Measurements from ENCODE around the gene SLC1A1.
A peak's percentile ranks its signal among the peaks of the same experiment; 100 is the strongest.
"Not testable (repeated sequence)": the region's sequence is repeated elsewhere in the genome, so short reads cannot be mapped to it uniquely, and the experiment has no call there.

SLC1A1 gene

DNA sequence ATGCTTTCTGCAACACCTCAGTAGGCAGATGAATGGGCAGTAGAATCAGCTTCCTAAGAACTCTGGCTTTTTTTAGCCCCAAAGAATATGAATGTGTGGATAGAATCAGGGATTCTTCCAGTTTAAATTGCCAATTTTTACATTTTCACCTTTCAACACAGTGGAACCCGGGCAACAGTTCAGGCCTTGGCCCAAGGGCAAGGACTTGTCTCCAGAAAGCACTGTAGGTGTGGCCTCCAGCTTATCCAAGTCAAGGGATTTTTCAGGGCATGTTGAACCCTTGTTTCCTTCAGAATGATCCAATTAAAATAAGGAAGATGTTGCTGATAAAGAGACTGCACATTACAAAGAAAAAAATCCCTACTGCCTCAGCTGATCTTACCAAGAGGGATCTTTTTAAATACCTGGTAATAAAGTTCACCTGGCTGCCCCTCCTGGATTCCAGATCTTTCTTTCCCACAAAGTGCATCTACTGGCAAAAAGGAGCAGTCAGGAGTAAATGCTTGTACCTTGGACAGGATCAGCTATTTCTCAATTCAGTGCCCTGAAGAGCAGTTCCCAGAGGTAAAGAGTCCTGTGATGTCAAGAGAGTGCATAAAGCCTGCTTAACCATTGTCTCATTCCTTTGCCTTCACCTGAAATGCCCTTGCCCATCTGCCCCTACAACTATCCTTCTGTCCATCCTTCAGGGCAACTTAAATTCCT is 91.7 kb downstream of the SLC1A1 start:
- no peak for DNase-seq

- DNase-seq = no peak
These were observed 92.7 kb downstream of the SLC1A1 start for GRCh38 chr9:4583001-4583400.

DNA sequence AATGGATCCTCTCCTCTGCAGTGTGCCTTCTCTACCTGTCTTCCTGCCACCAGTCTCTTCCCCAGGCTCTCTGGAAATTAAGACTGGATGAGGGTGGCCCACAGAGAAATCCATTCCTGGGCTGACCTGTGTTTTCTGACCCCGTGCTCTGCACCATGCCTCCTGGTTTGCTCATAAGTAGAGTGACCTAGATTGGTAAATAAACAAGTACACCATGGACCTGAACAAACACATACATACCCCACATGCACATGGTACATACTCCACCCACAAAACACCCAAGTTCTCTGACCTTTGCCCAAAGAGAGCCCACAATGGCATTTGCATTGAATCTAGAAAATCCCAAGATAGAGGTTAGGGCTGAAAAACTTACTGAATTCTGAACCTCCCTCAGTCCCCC is 94.4 kb downstream of the SLC1A1 start:
- DNase-seq = no peak

DNA sequence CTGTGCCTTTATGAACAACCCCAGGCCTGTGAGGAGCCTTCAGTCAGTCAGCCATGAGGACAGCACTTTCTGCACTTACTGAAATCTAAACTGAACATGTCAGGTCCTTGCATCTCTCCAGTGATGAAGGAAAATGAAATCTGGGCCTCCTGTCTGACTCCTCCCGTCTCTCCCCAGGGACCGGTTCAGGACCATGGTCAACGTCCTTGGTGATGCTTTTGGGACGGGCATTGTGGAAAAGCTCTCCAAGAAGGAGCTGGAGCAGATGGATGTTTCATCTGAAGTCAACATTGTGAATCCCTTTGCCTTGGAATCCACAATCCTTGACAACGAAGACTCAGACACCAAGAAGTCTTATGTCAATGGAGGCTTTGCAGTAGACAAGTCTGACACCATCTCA is 94.9 kb downstream of the SLC1A1 start:
- DNase-seq = no peak

DNA sequence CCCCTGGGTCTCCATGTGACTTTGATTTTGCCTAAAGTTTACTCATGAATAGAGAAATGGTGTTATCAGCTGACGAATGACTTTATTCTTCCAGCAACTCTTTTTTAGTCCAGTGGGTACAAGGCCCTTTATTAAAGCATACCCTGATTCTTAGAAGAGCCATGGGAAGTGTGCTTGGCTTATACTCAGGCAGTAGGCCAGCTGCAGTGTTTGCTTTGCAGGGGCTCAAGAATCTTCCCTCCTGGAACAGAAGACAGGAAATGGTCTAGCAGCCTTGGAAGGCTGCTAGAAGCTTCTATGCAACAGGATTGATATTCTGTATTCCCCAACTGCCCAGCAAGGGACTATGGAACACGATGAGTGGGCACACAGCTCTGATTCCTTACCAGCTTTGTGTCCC is 98.5 kb downstream of the SLC1A1 start:
- DNase-seq = no peak

- DNase-seq = no peak
These were observed 100.3 kb downstream of the SLC1A1 start for GRCh38 chr9:4590430-4591122.

GRCh38 chr9:4591123-4591500 is 100.8 kb downstream of the SLC1A1 start:
- no peak for DNase-seq

DNA sequence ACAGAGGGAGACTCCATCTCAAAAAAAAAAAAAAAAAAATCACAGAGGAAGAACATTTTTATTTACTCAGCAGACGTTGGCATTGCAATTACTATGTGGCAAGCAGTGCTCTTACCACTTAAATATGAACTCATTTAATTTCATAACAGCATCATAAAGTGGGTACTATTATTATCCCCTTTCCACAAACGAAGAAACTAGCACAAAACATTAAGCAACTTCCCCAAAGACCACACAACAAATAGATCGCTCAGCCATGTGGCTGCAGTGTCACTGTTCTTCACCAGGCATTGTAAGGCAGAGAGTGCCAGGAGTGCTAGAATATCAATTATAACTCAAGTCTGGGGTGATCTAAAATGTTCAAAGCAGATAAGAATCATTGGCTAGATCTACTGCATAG is 102.0 kb downstream of the SLC1A1 start:
- no peak for DNase-seq

DNA sequence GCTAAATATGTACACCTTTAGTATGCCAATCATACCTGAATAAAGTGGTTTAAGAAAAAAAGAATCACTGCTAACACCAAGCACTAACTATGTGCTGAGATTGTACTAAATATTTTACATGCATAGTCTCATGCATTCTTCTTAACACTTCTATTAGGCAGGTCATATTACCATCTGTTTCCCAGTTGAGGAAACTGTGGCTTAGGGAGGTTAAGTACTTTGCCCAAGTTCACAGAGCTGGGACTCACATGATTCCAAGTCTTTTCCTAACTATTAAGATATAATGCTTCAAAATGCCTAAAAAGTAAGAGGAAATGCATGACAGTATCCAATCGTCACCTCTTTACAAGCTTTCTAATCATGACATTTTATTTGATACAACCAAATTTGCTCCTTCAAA is 102.6 kb downstream of the SLC1A1 start:
- DNase-seq = no peak

GRCh38 chr9:4594545-4594944 is 104.3 kb downstream of the SLC1A1 start:
- DNase-seq = no peak

GRCh38 chr9:4594994-4595393 is 104.7 kb downstream of the SLC1A1 start:
- no peak for DNase-seq

DNA sequence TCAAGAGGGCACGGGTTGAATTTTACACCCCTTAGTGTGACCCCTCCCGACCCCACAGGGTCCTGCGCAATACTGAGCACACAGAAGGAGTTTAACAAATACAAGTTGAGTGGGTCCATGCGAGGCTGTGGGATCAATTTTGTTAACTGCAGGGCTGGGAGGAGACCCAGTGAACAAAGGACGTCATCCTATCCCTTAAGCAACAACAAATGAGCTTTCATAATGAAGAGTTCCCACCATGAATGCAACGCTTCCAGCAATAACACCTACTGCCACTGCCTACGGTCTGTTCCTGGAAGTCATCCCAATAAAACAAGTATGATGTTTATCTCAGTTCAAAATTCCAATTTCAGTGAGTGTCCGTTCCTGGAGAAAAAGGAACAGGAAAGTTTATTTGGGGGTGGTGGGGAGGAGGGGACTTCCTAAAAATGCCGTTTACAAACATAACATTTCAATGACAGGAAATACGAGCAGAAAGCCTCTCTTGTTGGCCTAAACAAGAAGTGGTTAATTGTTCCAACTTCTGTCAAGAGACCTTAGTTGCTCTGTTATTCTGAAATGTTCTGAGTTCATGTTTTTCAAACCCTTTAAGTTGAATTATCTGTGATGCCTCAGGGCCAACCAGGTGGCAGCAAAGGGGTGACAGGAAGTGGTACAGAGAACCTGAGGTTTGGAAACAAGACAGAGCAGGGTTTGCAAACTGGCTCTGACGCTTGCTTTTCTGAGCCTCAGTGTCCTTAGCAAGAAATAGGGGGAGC is 106.1 kb downstream of the SLC1A1 start:
- peak; percentile 42 for DNase-seq

DNA sequence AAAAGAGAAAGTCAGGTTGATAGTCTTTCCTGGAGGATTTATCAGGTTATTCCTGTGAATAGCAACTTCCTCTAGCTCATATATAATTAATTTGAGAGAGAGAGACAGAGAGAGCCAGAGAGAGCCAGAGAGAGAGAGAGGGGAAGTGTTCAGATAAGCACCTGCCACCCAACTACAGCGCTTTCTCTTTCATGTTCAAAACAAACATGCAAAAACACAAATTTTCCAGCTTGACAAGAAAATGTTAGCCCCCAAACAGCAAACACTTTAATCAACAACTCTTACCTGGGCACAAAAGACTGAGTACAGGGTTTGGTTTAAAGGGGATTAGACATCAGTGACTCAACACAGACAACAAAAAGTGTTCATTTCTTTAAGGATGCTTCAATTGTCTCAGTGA is 110.1 kb downstream of the SLC1A1 start:
- no peak for DNase-seq

- DNase-seq = no peak
These were observed 113.6 kb downstream of the SLC1A1 start for GRCh38 chr9:4603830-4604229.

GRCh38 chr9:4604678-4605095 is 114.4 kb downstream of the SLC1A1 start:
- DNase-seq = peak; percentile 74

GRCh38 chr9:4606033-4606432 is 115.8 kb downstream of the SLC1A1 start:
- not testable (repeated sequence) for DNase-seq

DNA sequence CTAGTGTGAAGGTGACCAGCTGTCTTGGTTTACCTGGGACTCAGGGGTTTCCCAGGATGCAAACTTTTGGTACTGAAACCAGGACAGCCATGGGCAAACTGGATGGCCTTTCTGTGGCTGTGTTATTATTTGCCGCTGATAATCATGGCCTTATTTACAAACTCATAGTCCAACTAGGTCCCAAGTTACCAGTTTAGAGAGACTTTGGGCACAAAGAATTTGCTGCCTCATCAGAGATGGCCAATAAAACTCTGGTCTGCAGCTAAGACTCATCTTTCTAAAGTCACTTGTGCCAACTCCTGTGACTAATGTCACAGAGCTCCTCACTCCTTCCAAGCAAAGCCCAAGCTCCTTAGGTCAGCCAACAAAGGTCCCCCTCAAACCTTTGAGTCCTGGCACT is 124.4 kb downstream of the SLC1A1 start:
- DNase-seq = no peak

DNA sequence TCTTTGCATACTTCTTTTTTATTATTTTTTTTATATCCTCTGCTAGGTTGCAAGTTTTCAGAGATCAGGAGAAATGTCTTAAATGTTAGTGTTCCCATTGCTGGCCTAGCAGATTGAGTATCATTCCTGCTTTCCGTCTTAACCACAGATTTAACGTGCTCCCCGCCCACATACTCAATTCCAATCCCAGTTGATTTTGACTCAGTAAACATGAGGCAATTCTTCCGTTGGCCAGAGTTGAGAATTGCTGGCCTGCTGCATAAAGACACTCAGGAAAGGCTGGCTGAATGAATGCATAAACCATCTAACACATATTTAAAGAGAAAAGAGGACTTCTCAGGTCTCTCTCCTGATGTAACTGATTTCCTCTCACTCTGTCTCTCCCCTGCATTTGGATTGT is 125.0 kb downstream of the SLC1A1 start:
- no peak for DNase-seq

DNA sequence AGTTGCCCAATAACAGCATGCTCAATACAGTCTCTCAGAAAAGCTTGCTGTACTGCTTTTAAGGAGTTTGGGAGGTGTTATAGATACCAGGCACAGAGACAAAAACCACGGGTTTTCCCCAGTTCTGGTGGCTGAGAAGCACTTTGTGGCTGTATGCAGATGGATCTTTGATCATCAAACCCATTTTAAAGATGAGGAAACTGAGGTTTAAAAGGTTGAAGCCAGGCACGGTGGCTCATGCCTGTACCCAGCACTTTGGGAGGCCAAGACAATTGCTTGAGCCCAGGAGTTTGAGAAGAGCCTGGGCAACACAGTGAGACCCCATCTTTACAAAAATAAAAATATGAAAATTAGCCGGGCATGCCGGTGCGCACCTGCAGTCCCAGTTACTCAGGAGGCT is 125.5 kb downstream of the SLC1A1 start:
- DNase-seq = no peak

GRCh38 chr9:4617752-4618151 is 127.5 kb downstream of the SLC1A1 start:
- DNase-seq = no peak

GRCh38 chr9:4618700-4619099 is 128.4 kb downstream of the SLC1A1 start:
- DNase-seq = no peak

GRCh38 chr9:4620057-4620765 is 129.9 kb downstream of the SLC1A1 start:
- no peak for DNase-seq

DNA sequence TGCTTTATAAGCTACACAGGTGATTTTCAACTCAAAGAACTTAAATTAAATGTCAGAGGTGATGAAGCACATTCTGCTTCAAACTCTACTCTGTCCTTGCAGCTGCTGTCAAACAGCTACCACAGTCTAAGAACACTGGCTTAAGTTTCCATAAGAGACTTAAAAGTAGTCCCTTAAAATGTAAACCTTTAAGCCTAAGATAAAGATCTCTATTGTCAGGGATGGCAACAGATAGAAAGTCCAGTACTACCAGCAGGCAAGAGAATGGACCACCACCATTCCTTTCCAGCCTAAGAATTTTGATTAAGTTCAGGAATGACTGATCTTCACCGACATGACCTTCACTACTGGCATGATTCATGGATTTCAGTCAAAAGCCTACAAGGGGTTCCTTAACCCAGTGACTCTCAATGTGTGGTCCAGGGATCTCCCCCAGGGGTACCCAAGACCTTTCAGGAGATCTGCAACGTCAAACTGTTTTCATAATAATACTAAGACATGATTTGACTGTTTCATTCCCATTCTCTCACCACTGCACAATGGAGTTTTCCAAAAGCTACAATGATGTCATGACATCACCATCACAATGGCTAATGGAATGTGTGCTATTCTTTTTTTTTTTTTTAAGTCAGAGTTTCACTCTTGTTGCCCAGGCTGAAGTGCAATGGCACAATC is 130.8 kb downstream of the SLC1A1 start:
- DNase-seq = no peak
